CD14-positive monocyte (primary cell): ENCODE results near the gene TMEM250. TPM values are rescaled to one million over a fixed set of nuclear protein-coding genes. Genes with fewer than 3 reads are reported as not detected.

Source experiments
- DNase-seq, 3 donors: peaks; one replicate each; pipeline ENCODE4 v3.0.0-alpha.2; 2011 to 2022
- H2AFZ ChIP-seq: 2 replicates; pipeline ENCODE4 v1.6.0; 2012; ENCODE audit warnings: mild to moderate bottlenecking, low read depth, low read length, inconsistent platforms; ENCODE audit not compliant: insufficient read depth, poor library complexity, severe bottlenecking
- H3K27ac ChIP-seq, 2 donors: 1 replicate in 1 of 2; 2 replicates in 1 of 2; pipeline ENCODE4 v1.5.1; 2012 to 2013; ENCODE audit warnings: low read length in 2 of 2, control low read depth in 1 of 2, inconsistent platforms in 1 of 2, low read depth in 1 of 2, mild to moderate bottlenecking in 1 of 2
- H3K27me3 ChIP-seq, 2 donors: one replicate each; pipeline versions ENCODE4 v1.6.0 to v1.6.1; 2011 to 2013; ENCODE audit warnings: low read length in 2 of 2; ENCODE audit not compliant: control insufficient read depth in 2 of 2, insufficient read depth in 2 of 2
- H3K36me3 ChIP-seq, 2 donors: replicated peaks in 1 of 2; 1 replicate in 1 of 2; 2 replicates in 1 of 2; pipeline versions ENCODE4 v1.5.1 to v1.6.1; 2012 to 2013; ENCODE audit warnings: low read length in 2 of 2, control low read depth in 1 of 2, inconsistent platforms in 1 of 2, mild to moderate bottlenecking in 1 of 2; ENCODE audit not compliant: insufficient read depth in 2 of 2, control insufficient read depth in 1 of 2
- H3K4me1 ChIP-seq, 2 donors: 1 replicate in 1 of 2; 2 replicates in 1 of 2; pipeline versions ENCODE4 v1.5.1 to v1.6.1; 2012 to 2013; ENCODE audit warnings: low read length in 2 of 2, control low read depth in 1 of 2, inconsistent platforms in 1 of 2, mild to moderate bottlenecking in 1 of 2, moderate library complexity in 1 of 2; ENCODE audit not compliant: insufficient read depth in 2 of 2, control insufficient read depth in 1 of 2
- H3K4me2 ChIP-seq: replicated peaks from 2 replicates; pipeline ENCODE3; 2012; ENCODE audit warnings: low read length, moderate library complexity, mild to moderate bottlenecking; ENCODE audit not compliant: poor library complexity, severe bottlenecking; ENCODE audit errors: extremely low read depth
- H3K4me3 ChIP-seq, 3 experiments: fragments of 200-600 bp in 1 of 3; sonication (generic) in 1 of 3; replicated peaks in 1 of 3; 1 replicate in 2 of 3; 2 replicates in 1 of 3; pipeline ENCODE4 v1.5.1; 2011 to 2013; ENCODE audit warnings: low read length in 3 of 3, mild to moderate bottlenecking in 3 of 3, control low read depth in 2 of 3, low read depth in 2 of 3, inconsistent platforms in 1 of 3, moderate library complexity in 1 of 3
- H3K79me2 ChIP-seq: 2 replicates; pipeline ENCODE4 v1.6.0; 2012; ENCODE audit warnings: mild to moderate bottlenecking, control low read depth, inconsistent platforms, low read length, moderate library complexity; ENCODE audit not compliant: insufficient read depth
- H3K9ac ChIP-seq: 2 replicates; pipeline ENCODE4 v1.6.0; 2017; ENCODE audit warnings: low read length, mild to moderate bottlenecking; ENCODE audit not compliant: insufficient read depth, poor library complexity, severe bottlenecking
- H3K9me3 ChIP-seq, 2 donors: replicated peaks in 1 of 2; 1 replicate in 1 of 2; 2 replicates in 1 of 2; pipeline versions ENCODE4 v1.5.1 to v1.6.1; 2012 to 2013; ENCODE audit warnings: low read length in 2 of 2, control low read depth in 1 of 2; ENCODE audit not compliant: control insufficient read depth in 1 of 2, insufficient read depth in 1 of 2
- H4K20me1 ChIP-seq: 2 replicates; pipeline ENCODE4 v1.6.0; 2012; ENCODE audit warnings: mild to moderate bottlenecking, low read length, control low read depth, moderate library complexity; ENCODE audit not compliant: insufficient read depth
- H3K27ac Mint-ChIP-seq, 7 donors: one replicate each; pipeline ENCODE4 v1.8.0; 2020; ENCODE audit warnings: mild to moderate bottlenecking in 7 of 7, mixed read lengths in 7 of 7, moderate library complexity in 6 of 7, inconsistent platforms in 2 of 7
- H3K27me3 Mint-ChIP-seq, 3 donors: one replicate each; pipeline ENCODE4 v1.8.0; 2021 to 2022; ENCODE audit warnings: low read depth in 3 of 3, mild to moderate bottlenecking in 3 of 3, mixed read lengths in 3 of 3, moderate library complexity in 3 of 3, inconsistent platforms in 1 of 3
- H3K36me3 Mint-ChIP-seq, 2 donors: one replicate each; pipeline ENCODE4 v1.8.0; 2020; ENCODE audit warnings: mixed read lengths in 2 of 2, inconsistent platforms in 1 of 2, mild to moderate bottlenecking in 1 of 2
- H3K4me1 Mint-ChIP-seq: one replicate; pipeline ENCODE4 v1.8.0; 2020; ENCODE audit warnings: mild to moderate bottlenecking, mixed read lengths
- H3K4me3 Mint-ChIP-seq, 2 donors: one replicate each; pipeline ENCODE4 v1.8.0; 2020; ENCODE audit warnings: mild to moderate bottlenecking in 2 of 2, mixed read lengths in 2 of 2, moderate library complexity in 1 of 2
- H3K9me3 Mint-ChIP-seq, 7 donors: one replicate each; pipeline ENCODE4 v1.8.0; 2020 to 2022; ENCODE audit warnings: mixed read lengths in 7 of 7, mild to moderate bottlenecking in 6 of 7, moderate library complexity in 6 of 7, inconsistent platforms in 2 of 7
- WGBS: methylation state at CpG from one replicate; pipeline ENCODE4 v1.1.5; 2013; ENCODE audit warnings: missing lambda C conversion rate; ENCODE audit not compliant: insufficient coverage; 5-methylcytosine and 5-hydroxymethylcytosine counted together
- intact Hi-C, 2 donors: fragments of 100-400 bp; cut with micrococcal nuclease; formaldehyde crosslinking; loops; one replicate each; pipeline versions ENCODE4 v1.15.0 to v1.15.1; 2023
- polyA plus RNA-seq, 3 donors: library from polyadenylated mRNA; depleted of rRNA in 1 of 3; unstranded in 2 of 3; stranded (reverse) in 1 of 3; fragments of 300-500 nt in 2 of 3; fragments of >200 nt in 1 of 3; fragmentation: Illumina TruSeq in 2 of 3; gene quantifications; 1 replicate in 2 of 3; 2 replicates in 1 of 3; pipeline ENCODE4 v1.2.3, GENCODE V29; 2012 to 2021
- TF ChIP-seq, protein P1 (sequence below): fragments of 200-600 bp; IDR thresholded peaks from one replicate; pipeline ENCODE4 v1.8.0; 2022; ENCODE audit warnings: antibody characterized with exemption, mild to moderate bottlenecking

The TMEM250 gene
- polyA plus RNA-seq, 3 donors = 11.0 to 38.0 (median 30.9) TPM

DNA sequence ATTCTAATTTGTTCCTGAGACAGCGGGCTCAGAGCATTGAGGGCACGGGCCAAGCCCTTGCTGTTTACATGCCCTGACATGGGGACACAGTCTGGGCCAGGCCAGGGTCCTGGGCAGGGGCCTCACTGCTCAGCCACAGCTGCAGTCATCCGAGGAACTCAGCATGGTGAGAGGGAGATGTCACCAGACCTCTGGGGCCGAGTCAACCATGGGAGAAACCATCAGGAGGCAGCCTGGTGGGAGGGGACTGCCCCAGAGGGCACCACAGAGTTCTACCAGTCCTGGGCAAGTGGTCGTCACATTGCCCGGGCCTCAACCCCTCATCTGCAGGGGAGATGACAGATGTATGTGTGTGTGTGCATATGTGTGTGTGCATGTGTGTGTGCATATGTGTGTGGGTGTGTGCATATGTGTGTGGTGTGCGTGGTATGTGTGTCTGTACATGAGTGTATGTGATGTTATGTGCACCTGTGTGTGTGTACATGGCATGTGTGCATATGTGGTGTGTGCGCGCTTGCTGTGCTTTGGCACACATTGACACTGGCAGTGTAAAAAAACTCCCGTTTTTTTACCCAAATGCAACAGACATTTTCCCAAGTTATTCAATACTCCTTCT, 42.4 kb upstream of the TMEM250 start:
- TF ChIP-seq, protein P1, sequence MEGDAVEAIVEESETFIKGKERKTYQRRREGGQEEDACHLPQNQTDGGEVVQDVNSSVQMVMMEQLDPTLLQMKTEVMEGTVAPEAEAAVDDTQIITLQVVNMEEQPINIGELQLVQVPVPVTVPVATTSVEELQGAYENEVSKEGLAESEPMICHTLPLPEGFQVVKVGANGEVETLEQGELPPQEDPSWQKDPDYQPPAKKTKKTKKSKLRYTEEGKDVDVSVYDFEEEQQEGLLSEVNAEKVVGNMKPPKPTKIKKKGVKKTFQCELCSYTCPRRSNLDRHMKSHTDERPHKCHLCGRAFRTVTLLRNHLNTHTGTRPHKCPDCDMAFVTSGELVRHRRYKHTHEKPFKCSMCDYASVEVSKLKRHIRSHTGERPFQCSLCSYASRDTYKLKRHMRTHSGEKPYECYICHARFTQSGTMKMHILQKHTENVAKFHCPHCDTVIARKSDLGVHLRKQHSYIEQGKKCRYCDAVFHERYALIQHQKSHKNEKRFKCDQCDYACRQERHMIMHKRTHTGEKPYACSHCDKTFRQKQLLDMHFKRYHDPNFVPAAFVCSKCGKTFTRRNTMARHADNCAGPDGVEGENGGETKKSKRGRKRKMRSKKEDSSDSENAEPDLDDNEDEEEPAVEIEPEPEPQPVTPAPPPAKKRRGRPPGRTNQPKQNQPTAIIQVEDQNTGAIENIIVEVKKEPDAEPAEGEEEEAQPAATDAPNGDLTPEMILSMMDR = no peak
- Histone ChIP-seq H3K36me3 (no peaks in the 10 kb centered on the region), H2AFZ (no peak overlapping the region), H3K9ac (no peak overlapping the region), H3K27ac (no peak overlapping the region), H3K9me3 (no peaks in the 10 kb centered on the region), H3K79me2 (no peaks in the 10 kb centered on the region), H3K4me3 (no peak overlapping the region), H3K4me1 (no peaks in the 10 kb centered on the region), H3K4me2 (no peak overlapping the region), H4K20me1 (no peaks in the 10 kb centered on the region), H3K27me3 (no peaks in the 10 kb centered on the region)
- peaks cover 2 to 17% (median 15%) of the 10 kb centered on the region in 3 donors for H3K27me3 Mint-ChIP-seq
- no peak overlapping the region for H3K27ac Mint-ChIP-seq
- intact Hi-C loops = no loop called here
- no peaks in the 10 kb centered on the region for H3K4me1 Mint-ChIP-seq
- no peak for DNase-seq
- 87% methylated on average over 8 of the region's 10 CpGs for WGBS
- no peak overlapping the region for H3K4me3 Mint-ChIP-seq
- no peaks in the 10 kb centered on the region for H3K36me3 Mint-ChIP-seq
- peaks cover 0 to 17% (median 6%) of the 10 kb centered on the region in 7 donors for H3K9me3 Mint-ChIP-seq

DNA sequence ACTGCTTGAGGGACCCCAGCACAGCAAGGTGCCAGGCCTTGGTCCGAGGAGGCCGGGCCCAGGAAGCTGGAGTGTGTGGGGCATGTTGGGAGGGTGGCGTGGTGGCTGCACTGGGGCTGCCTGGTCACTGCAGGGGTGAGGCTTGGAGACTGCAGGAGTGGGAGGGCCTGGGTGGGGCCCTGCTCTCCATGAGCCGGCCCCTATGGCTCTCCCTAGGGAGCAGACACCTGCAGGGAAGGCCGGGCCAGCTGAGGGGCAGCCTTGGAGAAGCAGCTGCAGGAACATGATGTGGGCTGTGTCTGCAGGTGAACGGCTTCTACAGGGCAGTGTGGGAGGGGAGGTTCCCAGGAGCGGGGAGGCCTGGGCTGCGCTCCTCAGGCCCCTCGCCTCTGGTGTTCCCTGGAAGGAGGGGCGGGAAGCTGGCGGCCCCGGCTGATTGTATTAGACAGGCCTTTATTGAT, 41.7 kb upstream of the TMEM250 start:
- no peaks in the 10 kb centered on the region for H3K4me1 Mint-ChIP-seq
- no peaks in the 10 kb centered on the region for H4K20me1 ChIP-seq
- H3K79me2 ChIP-seq = no peaks in the 10 kb centered on the region
- intact Hi-C loops = no loop called here
- 98% methylated on average over 5 of the region's 12 CpGs for WGBS
- no peak overlapping the region for H3K4me3 ChIP-seq
- TF ChIP-seq, protein P1 = no peak
- H3K27ac ChIP-seq = no peak overlapping the region
- no peak overlapping the region for H3K27ac Mint-ChIP-seq
- no peak overlapping the region for H2AFZ ChIP-seq
- H3K27me3 ChIP-seq = no peaks in the 10 kb centered on the region
- peaks cover 0 to 17% (median 5%) of the 10 kb centered on the region in 7 donors for H3K9me3 Mint-ChIP-seq
- H3K4me3 Mint-ChIP-seq = no peak overlapping the region
- H3K36me3 Mint-ChIP-seq = no peaks in the 10 kb centered on the region
- no peak overlapping the region for H3K9ac ChIP-seq
- no peaks in the 10 kb centered on the region for H3K36me3 ChIP-seq
- no peak overlapping the region for H3K4me2 ChIP-seq
- H3K27me3 Mint-ChIP-seq = peaks cover 2 to 21% (median 14%) of the 10 kb centered on the region in 3 donors
- no peaks in the 10 kb centered on the region for H3K4me1 ChIP-seq
- no peaks in the 10 kb centered on the region for H3K9me3 ChIP-seq
- no peak for DNase-seq
